Left colon (tissue), 2 donors: ENCODE data around the gene PRX. TPM values are rescaled to one million over a fixed set of nuclear protein-coding genes. Genes with fewer than 3 reads are reported as not detected.
"Not testable (repeated sequence)": the region's sequence is repeated elsewhere in the genome, so short reads cannot be mapped to it uniquely, and the experiment has no call there.

ENCODE experiments used
- ATAC-seq: fragments of 200-7000 bp; cut with Tn5 transposase; one replicate; pipeline ENCODE4 v1.9.1; 2020; ENCODE audit warnings: mild to moderate bottlenecking, moderate library complexity
- DNase-seq, 2 donors: peaks; one replicate each; pipeline ENCODE4 v3.0.0-alpha.2; 2020
- intact Hi-C, 2 donors: fragments of 100-400 bp; cut with DNase I in 1 of 2; cut with micrococcal nuclease in 1 of 2; formaldehyde crosslinking; loops; one replicate each; pipeline versions ENCODE4 v1.11.2 to v1.14.0; 2022; cut with DNase I, micrococcal nuclease
- long read RNA-seq: library from polyadenylated mRNA; unstranded; transcript quantifications from one replicate; pipeline ENCODE4 v2.0.0, GENCODE V29; 2021
- total RNA-seq, 2 donors: library from RNA; stranded (reverse); fragmentation: NEBNext Ultra II Directional; extraction: Animal tissue kit (Norgen Biotek cat#: 25700); gene quantifications; one replicate each; pipeline ENCODE4 v1.2.1, GENCODE V29; 2021
- donor health status: DM: no; HTN: no; CAD: no.
- donor health status: DM: yes; HTN: yes; CAD: no.

The PRX gene
- total RNA-seq = 1 to 10 TPM; 1.2 to 2.1 TPM
- long read RNA-seq, partial matches to known transcripts = 0 of 1 reads
- long read RNA-seq, other reads (novel, unspliced or antisense) = 1 of 1 reads

- no peak for ATAC-seq
- no peak for DNase-seq
- intact Hi-C loops = no loop called here
These were observed at the start of gene PRX for GRCh38 chr19:40413291-40413845. Gene PRX (minus strand): TSS chr19:40413378. CDS start chr19:40407932, 5,446 bp downstream.

GRCh38 chr19:40461669-40462221 is 48.6 kb upstream of the PRX start:
- ATAC-seq (no peak), DNase-seq (peak; percentile 42 to 50)
- intact Hi-C loops = loop anchor here in 1 of 2 donors (5.0 to 10.0 kb wide), 2 partner anchors 136 to 157 kb away; no protein-coding TSS in a partner anchor

GRCh38 chr19:40460185-40460584 is 47.0 kb upstream of the PRX start:
- intact Hi-C loops = loop anchor here in 1 of 2 donors (5.0 to 10.0 kb wide), 2 partner anchors 137 to 155 kb away; no protein-coding TSS in a partner anchor
- ATAC-seq (no peak), DNase-seq (no peak)

GRCh38 chr19:40458597-40458974 is 45.4 kb upstream of the PRX start:
- intact Hi-C loops = no loop called here
- no peak for DNase-seq
- no peak for ATAC-seq

GRCh38 chr19:40457953-40458596 is 44.9 kb upstream of the PRX start:
- DNase-seq (no peak), ATAC-seq (no peak)
- intact Hi-C loops = no loop called here

- ATAC-seq (no peak), DNase-seq (no peak)
- intact Hi-C loops = no loop called here
These were observed 43.9 kb upstream of the PRX start for GRCh38 chr19:40457048-40457447.

GRCh38 chr19:40453943-40454342 is 40.8 kb upstream of the PRX start:
- ATAC-seq, intact Hi-C loops, DNase-seq: not testable (repeated sequence)

- DNase-seq (no peak), ATAC-seq (no peak)
- intact Hi-C loops = no loop called here
These were observed 40.1 kb upstream of the PRX start for GRCh38 chr19:40453151-40453735.

- intact Hi-C loops = no loop called here
- DNase-seq (no peak), ATAC-seq (no peak)
These were observed 38.8 kb upstream of the PRX start for GRCh38 chr19:40452016-40452415.

- ATAC-seq (no peak), DNase-seq (no peak)
- intact Hi-C loops = no loop called here
These were observed 37.5 kb upstream of the PRX start for GRCh38 chr19:40450664-40451063.

- intact Hi-C loops = no loop called here
- no peak for DNase-seq
These were observed 36.3 kb upstream of the PRX start for GRCh38 chr19:40449506-40449905.

GRCh38 chr19:40446263-40446784 is 33.1 kb upstream of the PRX start:
- ATAC-seq = no peak
- no peak for DNase-seq
- intact Hi-C loops = no loop called here

More at GRCh38 chr19:40449506-40449905, 36.3 kb upstream of the PRX start:
- ATAC-seq = no peak

GRCh38 chr19:40445780-40446262 is 32.6 kb upstream of the PRX start:
- DNase-seq (peak; percentile 61 to 73), ATAC-seq (peak; percentile 19)
- intact Hi-C loops = no loop called here

- DNase-seq = no peak
- intact Hi-C loops = no loop called here
- ATAC-seq = no peak
These were observed 31.7 kb upstream of the PRX start for GRCh38 chr19:40444825-40445312.

GRCh38 chr19:40444000-40444824 is 31.0 kb upstream of the PRX start, which contains the start of gene SERTAD3:
Gene SERTAD3 (minus strand): TSS chr19:40444335. CDS start chr19:40442080, 2,255 bp downstream.
- peak; percentile 76 for ATAC-seq

GRCh38 chr19:40443131-40443999 is 30.2 kb upstream of the PRX start:
- intact Hi-C loops = no loop called here
- ATAC-seq (peak; percentile 77), DNase-seq (peak; percentile 100)

More at GRCh38 chr19:40444000-40444824, 31.0 kb upstream of the PRX start, which contains the start of gene SERTAD3:
- intact Hi-C loops = no loop called here
- DNase-seq = peak; percentile 96 to 99
